OCI-M2 (cell line): ENCODE data around the gene EPS15.
"Not testable (repeated sequence)": the region's sequence is repeated elsewhere in the genome, so short reads cannot be mapped to it uniquely, and the experiment has no call there.

Source experiments
- DNase-seq: peaks from one replicate; lab custom pipeline; 2025; ENCODE audit not compliant: unreplicated experiment; lab: John Stamatoyannopoulos, UW

Gene EPS15

DNA sequence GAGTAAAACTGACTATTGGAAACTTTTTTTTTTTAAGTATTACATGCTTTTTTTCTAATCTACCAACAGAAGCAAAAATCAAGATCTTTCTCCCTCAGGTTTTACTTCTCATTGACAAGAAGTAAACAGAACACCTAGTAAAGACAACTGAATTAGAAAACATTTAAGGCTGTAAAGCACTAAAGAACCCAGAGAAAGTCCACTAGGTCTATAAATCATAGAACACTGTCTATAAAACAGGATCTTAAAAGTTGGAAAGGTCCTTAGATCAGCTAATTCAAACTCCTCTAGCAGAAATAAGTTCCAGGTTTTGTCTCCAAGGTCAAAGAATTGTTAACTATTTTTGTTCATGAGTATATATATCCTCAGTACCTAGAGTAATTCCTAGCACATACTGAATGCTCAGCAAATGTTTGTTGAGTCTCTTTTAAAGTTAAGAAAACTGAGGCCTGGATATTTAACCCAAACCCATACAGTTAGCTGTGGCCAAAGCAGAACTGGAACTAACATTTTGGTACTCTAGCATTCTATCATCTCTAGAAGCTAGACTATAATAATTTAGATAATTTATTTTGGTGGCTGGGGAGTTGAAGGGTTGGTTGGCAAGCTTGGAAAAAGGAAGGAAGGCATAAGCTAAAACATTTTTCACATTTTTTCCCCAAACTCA, 3.0 kb downstream of the EPS15 start:
- DNase-seq = no peak

- no peak for DNase-seq
These were observed 3.6 kb downstream of the EPS15 start for GRCh38 chr1:51515312-51515960.

DNA sequence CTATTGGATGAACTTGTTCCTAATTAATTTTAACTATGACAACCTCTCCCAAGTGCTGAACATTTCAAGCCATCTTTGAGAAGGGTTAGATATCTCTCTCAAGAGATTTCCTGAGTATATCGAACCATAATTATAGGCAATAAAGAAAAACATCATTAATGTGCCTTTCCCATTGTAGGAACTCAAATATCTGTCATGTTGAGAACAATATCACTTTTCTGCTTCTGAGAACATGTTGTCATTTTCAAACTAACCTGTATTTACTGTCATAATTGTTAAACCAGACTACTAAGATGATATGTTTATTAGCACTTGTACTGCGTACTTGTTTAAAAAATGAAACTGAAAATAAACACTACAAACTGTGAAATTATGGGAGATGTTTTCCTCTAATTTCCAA, 4.3 kb downstream of the EPS15 start:
- DNase-seq = no peak

- no peak for DNase-seq
These were observed 6.5 kb downstream of the EPS15 start for GRCh38 chr1:51512606-51513005.

GRCh38 chr1:51512120-51512519, 6.9 kb downstream of the EPS15 start:
- no peak for DNase-seq

DNA sequence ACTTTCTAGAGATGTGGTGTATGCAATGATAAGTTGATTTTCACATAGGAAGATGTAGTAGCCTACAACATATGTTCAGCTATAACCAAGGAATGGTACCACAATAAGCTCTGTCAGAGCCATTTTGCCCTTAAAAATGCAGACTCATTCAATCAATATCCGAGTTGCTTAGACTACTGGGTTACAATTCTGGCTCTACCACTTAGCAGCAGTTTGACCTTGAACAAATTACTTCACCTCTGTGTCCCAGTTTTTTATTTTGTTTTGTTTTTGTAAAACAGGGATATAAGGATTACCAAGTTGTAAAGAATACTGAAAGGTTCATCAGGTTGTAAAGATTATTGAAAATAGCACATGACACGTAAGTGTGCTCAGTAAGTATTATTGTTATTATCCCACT, 9.3 kb downstream of the EPS15 start:
- no peak for DNase-seq

GRCh38 chr1:51506537-51506936, 12.5 kb downstream of the EPS15 start:
- DNase-seq = no peak

DNA sequence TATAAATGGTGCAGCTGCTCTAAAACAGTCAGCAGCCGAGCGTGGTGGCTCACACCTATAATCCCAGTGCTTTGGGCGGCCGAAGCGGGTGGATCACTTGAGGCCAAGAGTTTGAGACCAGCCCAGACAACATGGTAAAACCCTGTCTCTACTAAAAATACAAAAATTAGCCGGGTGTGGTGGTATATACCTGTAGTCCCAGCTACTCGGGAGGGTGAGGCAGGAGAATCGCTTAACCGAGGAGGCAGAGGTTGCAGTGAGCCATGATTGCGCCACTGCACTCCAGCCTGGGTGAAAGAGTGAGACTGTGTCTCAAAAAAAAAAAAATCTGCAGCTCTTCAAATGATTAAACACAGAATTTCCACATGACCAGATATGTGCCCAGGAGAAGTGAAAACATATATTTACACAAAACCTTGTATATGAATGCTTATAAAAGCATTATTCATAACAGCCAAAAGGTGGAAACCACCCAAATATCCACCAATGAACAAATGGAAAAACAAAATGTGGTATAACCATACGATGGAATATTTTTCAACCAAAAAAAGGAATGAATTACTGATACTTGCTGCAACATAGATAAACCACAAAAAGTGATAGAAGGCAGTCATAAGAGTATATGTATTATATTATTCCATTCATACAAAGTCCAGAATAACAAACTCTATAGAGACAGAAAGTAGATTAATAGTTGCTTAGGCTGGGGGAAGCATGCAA, 14.1 kb downstream of the EPS15 start:
- DNase-seq = no peak

GRCh38 chr1:51501218-51501630, 17.8 kb downstream of the EPS15 start:
- DNase-seq = not testable (repeated sequence)

DNA sequence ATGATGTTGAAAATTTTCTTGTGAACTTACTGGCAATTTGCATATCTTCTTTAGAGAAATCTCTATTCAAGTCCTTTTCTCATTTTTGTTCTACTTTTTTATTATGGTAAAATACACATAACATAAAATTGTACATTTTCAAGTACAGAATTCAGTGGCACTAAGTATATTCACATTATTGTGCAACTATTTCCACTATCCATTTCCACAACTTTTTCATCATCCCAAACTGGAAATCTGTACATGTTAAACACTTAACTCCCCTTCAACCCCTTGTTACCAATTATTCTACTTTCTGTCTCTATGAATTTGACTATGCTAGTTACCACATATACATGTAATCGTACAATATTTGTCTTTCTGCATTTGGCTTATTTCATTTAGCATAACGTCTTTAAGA, 19.4 kb downstream of the EPS15 start:
- no peak for DNase-seq

- DNase-seq = no peak
These were observed 20.1 kb downstream of the EPS15 start for GRCh38 chr1:51498924-51499323.

DNA sequence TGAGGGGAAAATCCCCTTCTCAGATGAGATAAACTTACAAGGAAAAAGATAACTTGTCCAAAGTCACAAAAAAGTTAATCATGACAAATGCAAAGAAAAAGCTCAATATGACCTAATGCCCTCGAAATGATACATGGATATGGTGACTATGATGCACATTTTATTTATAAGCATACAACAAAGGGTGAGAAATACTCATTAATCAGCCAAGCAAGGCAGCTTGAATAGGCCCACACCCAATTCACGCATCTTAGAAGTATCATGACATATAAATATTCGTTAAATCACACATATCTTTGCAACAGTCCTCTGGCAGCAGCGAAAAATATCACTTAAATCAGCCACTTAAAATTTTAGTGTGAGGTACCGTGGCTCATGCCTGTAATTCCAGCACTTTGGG, 21.7 kb downstream of the EPS15 start:
- DNase-seq = no peak

GRCh38 chr1:51494138-51494830, 24.8 kb downstream of the EPS15 start:
- DNase-seq = no peak

DNA sequence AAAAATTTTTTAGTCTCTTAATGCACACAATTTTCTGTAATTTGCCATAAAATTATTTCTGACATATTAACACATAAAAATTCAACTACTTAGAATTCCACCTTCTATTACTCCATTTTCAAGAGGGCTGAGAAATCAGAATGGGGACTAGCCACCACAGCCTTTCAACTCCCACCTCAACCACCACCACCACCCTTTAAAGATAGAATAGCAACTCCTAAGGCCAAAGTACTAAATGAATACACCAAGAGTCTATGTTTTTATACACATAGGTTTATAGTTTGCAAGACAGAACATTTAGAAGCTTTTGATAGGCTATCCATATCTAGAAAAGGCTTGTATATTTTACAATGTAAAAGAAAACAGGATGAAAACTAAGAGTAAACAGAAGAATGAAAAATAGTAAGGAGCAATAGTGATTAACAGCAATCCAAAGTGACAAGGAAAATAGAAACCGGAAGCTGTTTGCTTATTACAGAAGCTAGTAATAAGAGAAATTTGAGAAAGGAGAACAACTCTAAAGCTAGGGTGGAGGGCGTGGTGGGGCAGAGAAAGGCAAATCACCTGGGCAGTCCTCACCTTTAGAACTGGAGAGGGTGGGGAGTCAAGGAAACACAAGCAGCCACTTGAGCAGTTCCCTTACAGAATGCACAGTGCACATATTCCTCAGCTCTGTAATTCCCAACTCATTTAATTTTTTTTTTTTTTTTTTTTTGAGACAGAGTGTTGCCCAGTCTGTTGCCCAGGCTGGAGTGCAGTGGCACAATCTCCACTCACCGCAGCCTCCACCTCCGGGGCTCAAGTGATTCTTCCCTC, 27.7 kb downstream of the EPS15 start:
- no peak for DNase-seq

DNA sequence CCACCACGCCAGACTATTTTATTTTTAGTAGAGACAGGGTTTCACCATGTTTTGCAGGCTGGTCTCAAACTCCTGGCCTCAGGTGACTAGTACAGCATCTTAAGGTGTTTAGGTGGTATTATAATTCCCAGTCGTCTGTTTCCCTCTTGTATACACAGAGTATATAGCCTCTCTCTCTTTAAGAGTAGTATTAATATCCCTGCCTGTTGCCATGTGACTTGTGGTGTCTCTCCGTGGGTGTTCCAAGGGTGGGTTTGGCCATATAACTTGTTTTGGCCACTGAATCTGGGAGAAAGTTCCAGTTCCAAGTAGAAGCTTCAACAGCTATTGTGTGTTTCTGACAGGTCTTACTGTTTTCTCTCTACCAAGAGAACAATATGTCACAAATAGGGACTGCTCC, 29.6 kb downstream of the EPS15 start:
- DNase-seq = no peak

DNA sequence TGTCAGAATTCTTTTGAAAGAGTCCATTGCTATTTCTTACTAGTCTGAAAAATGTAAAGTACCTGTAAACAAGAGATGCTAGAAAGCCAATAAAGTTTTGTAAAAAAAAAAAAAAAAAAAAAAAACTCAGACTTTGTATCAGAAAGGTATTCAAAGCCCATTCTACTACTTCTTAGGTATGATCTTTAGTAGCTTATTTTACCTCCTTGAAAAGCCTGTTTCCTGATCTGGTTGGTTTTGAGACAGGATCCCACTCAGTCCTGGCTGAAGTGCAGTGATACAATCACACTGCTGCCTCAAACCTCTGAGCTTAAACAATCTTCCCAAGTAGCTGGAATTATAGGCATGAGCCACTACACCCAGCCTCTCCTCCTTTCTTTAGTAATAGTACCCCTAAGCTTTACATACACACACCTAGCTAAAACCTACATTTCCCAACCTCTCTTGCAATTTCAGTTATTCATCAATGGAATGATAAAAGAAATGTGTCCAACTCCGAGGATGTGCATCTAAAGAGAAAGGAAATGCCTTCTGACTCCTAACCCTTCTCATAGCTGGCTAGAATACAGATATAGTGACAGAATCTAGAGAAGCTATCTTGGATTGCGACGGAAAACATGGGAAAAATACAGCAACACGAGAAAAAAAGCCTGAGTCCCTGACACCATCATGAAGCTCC, 30.6 kb downstream of the EPS15 start:
- no peak for DNase-seq

DNA sequence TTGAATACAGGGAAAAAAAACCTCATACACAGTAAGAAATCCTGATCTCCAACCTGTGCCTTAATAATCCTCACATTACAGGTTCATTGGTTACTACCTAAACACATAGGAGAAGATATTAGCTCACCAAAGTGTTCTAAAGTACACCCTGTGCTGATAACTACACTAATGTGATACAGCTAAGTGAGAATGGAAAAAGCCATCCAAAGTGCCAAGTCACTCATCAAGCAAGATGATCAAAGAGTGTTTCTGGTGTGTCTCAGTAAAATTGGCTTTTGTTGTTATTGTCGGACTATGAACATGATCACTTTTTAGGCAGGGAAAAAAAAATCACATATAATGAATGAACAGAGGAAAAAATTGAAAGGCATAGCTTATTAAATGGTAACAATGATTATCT, 31.4 kb downstream of the EPS15 start:
- no peak for DNase-seq

- no peak for DNase-seq
These were observed 34.5 kb downstream of the EPS15 start for GRCh38 chr1:51484591-51484990.

GRCh38 chr1:51482881-51483280, 36.2 kb downstream of the EPS15 start:
- no peak for DNase-seq
